GM10266 (cell line): ENCODE measurements around the gene FANK1.

Source experiments
- DNase-seq: peaks from one replicate; pipeline ENCODE4 v3.0.0; 2012; ENCODE audit errors: extremely low spot score
- CTCF ChIP-seq: IDR thresholded peaks from 2 replicates; pipeline ENCODE4 v1.5.1; 2012; ENCODE audit warnings: mild to moderate bottlenecking, low read depth; ENCODE audit not compliant: control insufficient read depth, insufficient read depth; ENCODE audit errors: missing control alignments

FANK1 gene

GRCh38 chr10:126058507-126058906 is 162.1 kb downstream of the FANK1 start:
- TF ChIP-seq CTCF = no peak
- no peak for DNase-seq
